GM12801 (cell line): ENCODE results near the gene IL2RA.

Experiments used
- TF ChIP-seq, protein P1 (sequence below): IDR thresholded peaks from one replicate; pipeline ENCODE4 v1.5.1; 2011; ENCODE audit warnings: control low read depth; ENCODE audit not compliant: insufficient read length; ENCODE audit errors: extremely low read depth

The IL2RA gene

DNA sequence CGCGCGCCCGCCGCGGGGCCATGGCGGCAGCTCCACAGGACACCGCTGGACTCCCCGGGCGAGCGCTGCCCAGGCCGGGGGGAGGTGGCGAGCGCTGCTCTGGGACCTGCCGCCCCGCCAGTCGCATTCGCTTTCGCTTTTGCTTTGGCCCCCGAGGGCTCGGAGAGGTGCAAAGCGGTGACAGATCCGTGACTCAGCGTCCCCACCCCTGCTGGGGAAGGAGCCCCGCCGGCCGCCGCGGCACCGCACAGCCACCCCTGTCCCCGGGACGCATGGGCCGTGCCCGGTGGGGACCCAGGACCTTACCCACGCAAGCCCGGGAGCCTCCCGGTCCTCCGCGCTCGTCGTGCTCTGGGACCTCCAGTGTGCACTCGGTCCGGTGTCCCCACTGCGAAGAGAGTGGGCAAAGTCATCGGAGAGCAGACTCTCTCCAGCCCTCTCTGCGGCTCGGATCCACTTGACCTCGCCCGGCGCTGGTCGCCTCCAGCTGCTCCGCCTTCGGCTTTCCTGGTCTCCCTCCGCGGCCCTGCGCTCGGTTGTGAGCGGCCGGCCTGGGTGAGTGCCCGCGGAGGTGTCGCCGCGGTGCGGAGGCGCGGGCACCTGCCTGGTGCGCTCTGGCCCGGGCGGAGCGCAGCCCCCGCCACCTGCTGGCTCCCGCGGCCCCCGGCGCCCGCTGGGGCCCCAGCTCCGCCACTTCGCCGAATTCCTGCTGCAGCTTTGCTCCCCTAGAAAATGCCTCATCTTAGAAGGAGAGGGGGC is 84.5 kb downstream of the IL2RA start, which contains the start of gene IL15RA:
TSS of gene IL15RA (minus strand) at position 73 of the 759 bp plus-strand sequence. CDS start at position 22, 51 bp downstream.
- TF ChIP-seq, protein P1, sequence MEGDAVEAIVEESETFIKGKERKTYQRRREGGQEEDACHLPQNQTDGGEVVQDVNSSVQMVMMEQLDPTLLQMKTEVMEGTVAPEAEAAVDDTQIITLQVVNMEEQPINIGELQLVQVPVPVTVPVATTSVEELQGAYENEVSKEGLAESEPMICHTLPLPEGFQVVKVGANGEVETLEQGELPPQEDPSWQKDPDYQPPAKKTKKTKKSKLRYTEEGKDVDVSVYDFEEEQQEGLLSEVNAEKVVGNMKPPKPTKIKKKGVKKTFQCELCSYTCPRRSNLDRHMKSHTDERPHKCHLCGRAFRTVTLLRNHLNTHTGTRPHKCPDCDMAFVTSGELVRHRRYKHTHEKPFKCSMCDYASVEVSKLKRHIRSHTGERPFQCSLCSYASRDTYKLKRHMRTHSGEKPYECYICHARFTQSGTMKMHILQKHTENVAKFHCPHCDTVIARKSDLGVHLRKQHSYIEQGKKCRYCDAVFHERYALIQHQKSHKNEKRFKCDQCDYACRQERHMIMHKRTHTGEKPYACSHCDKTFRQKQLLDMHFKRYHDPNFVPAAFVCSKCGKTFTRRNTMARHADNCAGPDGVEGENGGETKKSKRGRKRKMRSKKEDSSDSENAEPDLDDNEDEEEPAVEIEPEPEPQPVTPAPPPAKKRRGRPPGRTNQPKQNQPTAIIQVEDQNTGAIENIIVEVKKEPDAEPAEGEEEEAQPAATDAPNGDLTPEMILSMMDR, result no peak

DNA sequence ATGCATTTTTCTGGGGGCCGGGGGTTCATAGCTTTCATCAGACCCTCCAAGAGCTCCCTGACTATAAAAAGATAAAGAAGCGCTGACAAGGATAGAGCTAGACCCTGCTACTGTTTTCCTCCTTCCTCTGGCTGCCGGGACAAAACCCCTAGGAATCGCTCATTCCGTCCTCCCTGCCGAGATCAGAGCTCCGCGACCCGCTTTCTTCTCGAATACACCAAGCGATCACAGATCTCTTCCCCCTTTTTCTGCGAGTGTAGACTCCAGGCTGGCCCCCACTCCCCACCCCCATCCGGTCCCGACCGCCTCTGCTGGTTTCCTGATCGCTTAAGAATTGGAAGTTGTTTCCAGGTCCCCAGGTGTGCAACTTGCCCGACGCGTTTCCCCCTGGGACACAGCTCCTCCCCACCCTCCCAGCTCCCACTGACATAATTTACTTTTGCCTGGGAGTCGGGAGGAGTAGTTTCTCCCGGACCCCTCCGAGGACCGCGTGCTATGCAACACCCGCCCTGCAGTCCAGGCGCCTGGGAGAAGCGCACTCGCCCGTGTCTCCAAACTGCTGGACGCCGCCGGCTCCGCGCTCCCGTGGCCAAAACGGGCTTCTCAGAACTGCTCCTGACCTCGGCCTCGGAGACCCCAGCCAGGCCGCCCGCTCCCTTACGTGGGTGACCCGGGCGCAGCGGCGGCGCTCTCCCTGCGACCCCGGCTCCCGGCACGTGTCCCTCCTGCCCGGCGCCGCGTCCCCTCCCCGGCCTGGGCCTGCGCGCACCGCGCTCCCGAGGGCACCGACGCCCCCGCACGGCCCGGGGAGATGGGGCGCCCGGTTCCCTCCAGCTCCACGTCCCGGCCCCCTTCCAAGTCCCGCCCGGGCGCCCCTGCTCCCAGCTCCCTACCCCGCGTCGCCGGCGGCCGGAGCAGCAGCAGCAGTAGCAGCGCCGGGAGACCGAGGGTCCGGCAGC is 85.4 kb downstream of the IL2RA start:
- TF ChIP-seq, protein P1, result no peak

GRCh38 chr10:5975641-5976473 is 86.3 kb downstream of the IL2RA start:
- TF ChIP-seq, protein P1, result no peak

DNA sequence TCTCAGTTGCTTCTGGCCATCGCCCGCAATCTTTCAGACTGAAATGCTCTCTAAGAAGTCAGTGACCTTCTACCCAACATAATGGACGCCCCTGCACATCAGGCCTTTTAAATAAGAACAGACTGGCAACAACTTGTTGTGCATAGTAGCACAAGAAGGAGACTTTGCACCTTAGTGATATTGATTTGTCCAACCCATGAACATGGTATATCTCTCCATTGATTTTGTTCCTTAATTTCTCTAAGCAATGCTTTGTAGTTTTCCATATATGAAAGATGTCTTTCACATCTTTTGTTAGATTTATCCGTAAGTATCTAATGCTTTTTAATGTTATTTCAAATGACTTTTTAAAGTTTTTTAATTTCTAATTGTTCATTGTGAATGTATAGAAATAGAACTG is 89.1 kb downstream of the IL2RA start:
- TF ChIP-seq, protein P1, result no peak

GRCh38 chr10:5971886-5972285 is 90.3 kb downstream of the IL2RA start:
- TF ChIP-seq, protein P1, result no peak

DNA sequence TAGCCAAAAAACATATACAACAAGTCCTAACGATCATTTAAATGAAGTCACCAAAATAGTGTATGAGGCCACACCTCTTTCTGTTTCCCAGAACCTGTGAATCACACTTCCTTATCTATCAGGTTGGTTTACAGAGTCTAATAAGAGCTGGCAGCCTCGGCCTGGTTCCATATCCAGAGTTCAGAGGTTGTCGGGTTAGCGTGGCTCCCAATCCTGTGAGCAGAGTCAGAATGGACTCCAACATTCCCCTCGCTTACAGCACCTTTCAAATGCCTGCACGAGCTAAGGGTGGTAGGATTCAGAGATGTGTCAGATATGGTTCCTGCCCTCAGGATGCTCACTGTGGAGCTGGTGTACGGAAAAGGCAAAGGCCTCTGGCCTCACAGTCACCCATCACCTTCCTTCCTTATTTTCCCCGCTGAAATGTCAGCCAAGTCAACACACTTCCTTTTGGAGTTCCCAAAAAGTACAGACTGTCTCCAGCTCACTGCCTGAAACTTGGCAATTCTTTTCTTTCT is 90.8 kb downstream of the IL2RA start:
- TF ChIP-seq, protein P1, result no peak
